Inferior parietal cortex (tissue), 1 donor: ENCODE measurements around the gene DLX4.

Experiments
- DNase-seq: peaks from one replicate; pipeline ENCODE4 v3.0.0-alpha.2; 2016; ENCODE audit errors: extremely low spot score

Gene DLX4

DNA sequence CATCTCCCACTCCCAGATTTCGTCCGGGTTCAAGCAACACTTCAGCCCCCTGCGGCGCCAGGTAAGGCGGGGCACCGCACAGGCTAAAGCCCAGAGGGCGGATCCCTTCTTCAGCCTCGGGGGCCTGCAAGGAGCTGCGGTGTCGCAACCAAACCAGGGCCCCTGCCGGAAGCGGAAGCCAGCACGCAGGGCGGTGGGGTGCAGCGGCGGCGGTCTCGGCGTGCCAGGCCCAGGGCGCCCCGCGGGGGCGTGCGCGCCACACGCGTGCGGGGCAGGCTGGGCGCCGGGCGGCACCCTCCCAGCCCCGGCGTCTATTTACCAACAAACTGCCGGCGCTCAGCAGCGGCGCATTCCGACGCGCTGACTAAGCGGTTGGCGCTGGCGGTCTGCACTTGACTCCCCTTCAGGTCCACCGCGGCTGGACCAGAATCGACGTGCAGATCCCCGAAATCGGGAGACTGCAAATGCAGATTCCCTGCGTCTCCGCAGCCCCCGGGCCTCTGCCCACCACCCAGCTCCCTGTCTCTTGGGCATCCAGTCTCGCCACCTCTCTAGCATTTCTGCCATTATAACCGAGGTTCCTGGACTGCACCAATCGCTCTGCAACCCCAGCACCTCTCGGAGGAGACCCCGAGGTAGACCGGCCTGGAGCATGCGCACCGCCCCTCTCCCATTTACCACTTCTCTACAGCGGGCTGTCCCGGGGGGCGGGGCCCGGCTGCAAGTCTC is 421 bp upstream of the DLX4 start:
- DNase-seq, result no peak

DNA sequence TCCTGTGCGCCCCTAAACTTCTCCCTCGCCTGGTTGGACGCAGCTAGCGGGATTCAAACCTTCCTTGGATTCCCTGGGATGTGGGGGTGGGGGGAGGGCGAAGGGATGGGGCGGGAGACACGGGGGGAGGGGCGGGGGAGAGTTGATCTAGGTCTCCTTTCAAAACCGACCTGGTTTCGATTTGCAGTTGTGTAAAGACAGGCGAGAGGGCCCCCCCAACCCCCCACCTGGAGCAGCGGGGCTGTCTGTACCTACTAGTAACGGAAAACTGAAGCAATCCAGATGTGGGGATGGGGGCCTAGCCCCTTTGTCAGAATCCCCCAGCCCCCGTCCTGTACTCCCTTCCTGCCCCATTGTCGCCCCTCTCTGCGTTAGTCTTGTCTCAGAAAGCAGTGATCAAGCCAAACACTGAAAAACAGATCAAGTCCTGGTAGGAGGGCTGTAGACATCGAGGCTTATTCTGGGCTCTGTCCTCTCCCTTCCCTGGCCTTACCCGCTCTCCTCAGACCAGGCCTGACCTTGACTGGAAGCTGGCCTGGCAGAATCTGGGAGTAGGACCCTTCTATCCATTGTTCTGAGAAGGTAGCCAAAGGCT is 902 bp downstream of the DLX4 start:
- DNase-seq, result no peak

DNA sequence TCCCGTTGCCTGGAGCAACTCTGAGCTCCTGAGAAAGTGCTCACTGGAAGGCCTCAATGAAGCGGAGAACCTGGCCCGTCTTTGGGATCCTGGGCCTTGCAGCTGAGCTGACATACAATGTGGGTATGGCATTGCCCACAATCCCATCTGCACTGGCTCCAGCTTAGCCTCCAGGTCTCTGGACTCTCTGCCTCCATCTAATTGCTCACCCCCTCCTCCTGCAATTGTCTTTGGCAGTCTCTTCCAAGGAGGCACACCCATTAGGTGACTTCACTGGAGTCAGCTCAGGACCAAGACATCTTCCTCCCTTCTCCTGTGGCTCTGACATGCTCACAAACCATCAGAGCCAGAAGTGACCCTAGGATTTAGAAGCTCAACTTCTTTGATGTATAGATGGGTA is 1.5 kb downstream of the DLX4 start:
- DNase-seq, result no peak

DNA sequence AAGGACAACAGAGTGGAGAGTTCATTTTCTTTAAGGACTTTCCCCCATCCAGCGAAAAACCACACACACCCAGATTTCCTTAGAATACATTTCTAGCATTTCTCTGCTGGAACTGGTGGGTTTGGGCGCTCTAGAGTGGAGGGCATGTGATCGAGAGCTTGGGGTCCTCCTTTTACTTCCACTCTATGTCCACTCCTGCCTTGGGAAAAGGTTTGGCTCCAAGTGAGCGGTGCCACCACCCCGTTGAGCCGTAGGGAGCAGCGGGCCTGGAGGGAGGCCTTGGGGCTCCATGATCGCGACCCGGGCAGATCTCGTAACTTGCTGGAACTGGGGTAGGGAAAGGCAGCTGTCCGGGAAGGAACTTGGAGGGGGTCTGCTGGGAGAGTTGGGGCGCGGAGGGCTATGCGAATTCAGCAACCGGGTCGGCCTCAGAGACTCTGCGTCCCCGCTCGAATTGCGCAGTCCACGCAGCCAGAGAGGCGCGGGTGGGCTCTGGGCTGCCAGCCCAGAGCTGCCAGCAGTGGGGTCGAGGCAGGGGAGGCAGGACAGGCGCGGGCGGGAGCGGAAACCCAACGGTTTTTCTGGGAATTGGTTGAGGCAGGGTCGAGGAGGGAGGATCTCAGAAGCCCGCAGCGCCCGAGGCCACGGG is 2.3 kb downstream of the DLX4 start:
- DNase-seq, result no peak

DNA sequence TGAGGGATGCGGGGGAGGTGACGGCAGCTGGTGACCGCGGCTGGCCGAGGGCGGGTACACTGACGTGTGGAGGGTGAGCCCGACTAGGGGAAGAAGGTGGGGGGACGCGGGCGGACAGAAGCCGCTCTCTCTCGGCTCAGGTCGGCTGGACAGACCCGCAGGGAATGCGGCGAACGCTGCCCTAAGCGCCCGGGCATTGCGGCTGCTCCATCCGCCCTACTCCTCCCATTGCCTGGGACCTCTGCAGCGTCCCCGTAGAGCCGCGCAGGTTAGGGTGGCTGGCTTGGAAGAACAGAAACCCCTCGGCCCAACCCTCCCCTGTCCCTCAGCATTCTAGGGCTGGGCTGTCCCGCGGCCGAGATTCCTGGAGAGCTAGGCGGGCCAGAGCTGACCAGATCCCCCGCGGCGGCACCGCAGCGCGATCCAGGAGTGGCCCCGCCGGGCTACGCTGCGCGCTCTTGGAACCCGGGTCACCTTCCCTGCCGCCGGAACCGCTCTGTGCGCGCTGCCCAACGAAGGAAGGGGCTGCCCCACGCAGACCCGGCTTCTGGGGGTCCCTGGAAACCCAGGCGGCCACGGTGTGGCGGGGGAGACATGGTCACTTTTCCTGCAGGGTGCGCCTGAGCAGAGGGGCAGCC is 3.0 kb downstream of the DLX4 start:
- DNase-seq, result no peak

DNA sequence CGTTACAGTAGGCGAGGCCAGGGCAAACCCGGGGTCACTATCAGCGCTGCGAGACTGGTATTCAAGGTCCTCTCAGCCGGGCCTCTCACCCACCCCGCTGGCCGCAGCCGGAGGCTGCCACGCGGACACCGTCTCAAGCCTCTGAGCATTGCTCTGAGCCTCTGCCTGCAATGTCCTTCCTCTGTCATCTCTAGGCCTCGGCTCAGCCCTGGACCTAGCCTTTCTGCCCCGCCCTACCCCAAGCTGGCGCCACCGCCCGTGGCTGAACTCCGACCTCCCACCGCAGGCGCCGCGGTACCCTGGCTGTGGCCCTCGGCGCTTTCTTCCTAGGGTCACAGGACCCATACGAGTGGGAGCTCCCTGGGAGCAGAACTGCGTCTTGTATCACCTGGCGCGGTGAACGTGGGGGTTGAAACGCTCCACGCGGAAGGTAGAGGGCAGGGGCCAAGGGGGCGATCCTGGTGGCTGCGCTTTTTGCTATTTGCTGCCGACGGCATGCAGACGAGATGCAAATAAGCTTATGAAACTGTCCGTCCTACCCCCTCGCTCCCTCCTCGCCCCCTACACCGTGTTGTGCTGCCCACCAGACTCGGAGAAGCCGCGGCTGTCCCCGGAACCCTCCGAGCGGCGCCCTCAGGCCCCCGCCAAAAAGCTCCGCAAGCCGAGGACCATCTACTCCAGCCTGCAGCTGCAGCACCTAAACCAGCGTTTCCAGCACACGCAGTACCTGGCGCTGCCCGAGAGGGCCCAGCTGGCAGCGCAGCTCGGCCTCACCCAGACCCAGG is 3.7 kb downstream of the DLX4 start:
- DNase-seq, result no peak

DNA sequence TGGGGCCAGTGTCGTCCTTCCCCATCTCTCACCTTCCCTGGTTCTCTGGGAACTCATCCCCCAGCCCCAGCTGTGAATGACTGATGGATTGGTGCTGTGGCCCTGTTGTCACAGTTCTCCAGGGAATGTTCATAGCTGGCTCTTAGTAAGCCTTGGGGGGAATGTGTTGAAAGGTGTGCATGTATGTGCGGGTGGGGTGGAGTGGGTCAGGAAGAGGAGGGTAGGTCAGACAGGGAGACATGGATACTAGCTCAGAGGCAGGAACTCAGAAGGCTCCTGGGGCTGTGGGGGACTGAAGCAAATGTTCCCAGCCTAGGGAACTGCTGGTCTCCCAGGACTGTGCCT is 4.3 kb downstream of the DLX4 start:
- no peak for DNase-seq

DNA sequence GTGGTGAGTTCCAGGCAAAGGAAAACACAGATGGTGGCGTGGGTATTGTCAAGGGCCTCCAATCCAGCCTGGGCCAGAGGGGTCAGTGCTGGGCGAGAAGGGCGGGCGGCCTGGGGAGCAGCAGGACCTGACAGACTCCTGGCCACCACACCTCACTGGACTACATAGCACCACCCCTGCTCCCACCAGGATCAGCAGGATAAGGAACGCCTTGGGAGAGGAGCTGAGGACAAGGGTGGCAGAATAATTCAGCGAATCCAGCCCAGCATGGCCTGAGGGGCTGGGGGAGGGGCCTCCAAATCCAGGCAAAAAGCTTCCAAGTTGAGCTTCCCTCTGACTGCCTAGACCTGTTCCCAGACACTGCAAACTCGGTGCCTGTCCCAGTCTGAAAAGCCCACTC is 6.5 kb downstream of the DLX4 start:
- no peak for DNase-seq

DNA sequence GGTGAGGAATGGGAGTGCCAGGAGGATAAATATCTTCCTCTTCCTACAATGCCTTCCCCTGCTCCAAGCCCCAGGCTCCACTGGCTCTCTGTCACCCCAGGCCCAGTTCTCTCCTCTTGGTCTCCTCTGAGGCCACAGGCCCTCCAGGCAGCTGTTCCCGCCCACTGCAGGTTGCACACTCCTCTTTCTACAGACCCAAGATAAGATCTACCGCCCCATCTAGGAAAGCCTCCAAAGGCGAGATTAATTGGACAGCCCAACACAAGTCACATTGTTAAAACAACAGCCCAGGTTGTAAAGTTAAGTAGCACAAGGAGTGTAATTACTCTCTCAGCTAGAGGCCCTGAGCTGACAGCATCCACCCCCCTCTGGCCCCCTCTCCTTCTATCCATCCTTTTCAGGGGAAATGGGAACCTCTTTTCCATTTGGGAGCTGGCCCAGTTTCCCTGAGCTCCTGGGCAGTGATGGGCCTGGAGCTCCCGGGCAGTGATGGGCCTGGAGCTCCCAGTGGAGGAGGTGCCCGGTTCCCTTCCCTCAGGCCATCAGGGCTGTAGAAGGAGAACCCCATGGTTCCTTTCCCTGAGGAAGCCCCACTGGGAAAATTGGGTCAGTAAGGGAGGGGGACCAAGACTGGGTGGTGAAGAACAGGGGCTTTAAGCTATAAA is 7.3 kb downstream of the DLX4 start:
- no peak for DNase-seq

DNA sequence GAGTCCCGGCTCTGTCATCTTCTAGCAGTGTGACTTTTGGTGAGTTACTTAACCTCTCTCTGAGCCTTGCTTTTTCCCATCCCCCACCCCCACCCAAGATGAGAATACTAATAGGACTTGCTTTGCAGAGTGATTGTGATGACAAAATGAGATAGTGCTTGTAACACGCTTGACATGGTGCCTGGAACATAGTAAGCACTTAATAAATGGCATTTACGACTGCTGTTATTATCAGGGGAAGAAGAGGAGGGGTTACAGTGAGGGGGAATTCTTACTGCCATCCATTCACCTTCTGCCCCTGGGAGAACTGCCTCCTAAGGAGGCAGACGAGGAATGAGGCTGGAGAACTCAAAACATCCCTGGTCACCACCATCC is 7.8 kb downstream of the DLX4 start:
- DNase-seq, result no peak

DNA sequence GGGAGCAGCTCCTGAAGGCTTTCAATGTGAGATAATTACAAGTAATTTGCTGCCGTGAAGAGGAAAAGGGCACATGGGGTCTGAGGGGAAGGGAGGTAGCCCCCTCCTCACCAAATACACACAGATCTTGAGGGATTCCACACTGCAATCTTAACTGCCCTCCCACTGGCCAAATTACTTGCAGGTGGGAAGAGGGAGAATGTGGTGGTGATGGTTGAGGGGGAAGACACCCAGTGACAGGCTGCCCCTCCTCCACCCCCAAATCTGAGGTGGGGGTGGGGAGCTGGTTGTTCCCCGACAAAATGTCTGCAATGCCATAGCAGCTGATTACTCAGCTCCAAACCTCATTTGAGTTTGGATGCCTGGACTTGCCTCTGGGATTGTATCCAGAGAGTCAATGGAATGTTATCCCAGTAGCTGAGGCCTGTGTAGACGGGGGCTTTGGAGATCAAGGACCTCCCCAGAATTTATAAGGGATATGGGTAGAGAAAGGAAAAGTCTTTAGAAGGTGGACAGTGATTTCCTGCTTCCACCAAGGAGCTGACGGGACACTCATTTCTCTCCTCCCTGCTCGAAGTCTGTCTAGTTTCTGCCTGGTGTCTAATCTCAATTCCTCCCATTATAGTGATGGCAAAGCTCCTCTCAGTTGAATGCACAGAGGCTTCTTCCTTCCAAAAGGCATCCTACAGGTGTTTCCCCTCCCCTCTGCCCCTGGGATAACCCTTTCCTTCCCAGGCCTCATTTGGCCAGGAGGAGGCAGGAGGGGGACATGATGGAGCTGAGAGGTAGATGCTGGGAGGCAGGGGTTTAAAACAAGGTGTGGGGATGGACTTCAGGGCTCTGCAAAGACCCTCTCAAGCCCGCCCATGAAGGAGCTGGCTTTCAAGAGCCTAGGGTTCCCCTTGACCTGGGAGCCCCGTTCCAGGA is 8.7 kb downstream of the DLX4 start:
- no peak for DNase-seq

DNA sequence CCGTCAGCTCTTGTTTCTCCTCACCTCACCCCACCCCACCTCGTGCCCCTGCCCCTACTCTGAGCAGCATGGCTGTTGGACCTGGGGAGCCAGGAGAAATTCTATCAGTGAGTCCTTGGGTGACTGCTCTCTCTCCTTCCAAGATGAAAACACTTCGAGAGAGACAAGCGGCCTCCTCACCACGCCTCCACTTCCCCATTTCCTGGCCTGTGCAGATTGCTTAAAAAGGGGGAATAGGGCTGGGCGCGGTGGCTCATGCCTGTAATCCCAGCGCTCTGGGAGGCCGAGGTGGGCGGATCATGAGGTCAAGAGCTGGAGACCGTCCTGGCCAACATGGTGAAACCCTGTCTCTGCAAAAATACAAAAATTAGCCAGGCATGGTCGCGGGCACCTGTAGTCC is 9.5 kb downstream of the DLX4 start:
- DNase-seq, result no peak

DNA sequence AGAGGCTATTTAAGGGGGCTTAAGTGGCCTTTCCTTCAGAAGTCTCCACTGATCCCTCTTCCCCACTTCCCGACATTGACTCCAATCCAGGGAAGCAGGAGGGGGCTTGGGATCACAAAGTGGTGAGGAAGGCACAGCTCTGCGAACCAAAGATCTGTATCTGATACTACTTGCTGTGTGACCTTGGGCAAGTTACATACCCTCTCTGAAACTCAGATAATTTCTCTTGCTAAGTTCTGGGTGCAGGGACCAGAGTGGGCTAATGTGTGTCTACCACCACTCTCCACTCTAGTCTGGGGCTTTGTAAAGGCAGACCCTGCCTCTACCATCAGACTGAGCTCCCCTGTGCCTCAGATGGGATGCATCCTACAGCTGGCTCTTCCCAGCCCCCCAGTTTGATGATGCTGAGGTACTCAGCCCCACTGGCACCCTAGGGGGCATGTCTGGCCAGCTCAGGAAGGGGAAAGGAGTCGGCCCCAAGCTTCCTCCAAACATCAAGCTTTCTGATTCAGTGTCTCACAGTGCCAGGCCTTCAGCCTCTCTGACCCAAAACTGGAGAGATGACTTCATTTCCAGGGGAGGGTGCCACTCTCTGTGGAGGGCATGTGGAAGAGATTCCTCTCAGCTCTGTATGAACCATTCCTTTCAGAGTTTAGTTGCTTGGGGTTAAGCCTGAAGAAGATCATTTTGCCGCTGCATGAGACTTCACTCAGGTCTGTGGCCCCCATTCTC is 10.9 kb downstream of the DLX4 start:
- no peak for DNase-seq

DNA sequence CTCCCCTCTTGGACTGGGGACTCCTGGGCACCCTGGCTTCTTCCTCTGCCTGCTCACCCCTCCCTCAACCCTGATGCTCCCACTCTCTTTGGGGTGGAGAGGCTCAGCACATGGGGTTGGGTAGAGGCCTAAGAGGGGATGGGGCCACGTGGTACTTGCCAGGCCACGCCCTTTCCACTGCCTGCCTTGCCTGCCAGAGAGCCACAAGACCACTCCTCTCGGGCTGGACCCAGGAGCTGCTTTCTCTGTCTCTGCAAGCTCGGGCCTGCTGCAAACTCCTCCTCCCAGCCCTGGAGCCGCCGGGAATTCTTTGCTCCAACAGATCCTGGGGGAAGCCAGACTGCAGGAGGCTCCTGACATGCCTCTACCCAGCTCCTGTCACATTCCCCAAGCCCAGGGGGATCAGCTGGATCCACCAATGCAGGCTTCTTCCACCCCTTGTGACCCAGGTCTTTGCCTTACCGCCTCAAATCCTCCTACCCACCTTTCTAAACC is 11.8 kb downstream of the DLX4 start:
- no peak for DNase-seq

DNA sequence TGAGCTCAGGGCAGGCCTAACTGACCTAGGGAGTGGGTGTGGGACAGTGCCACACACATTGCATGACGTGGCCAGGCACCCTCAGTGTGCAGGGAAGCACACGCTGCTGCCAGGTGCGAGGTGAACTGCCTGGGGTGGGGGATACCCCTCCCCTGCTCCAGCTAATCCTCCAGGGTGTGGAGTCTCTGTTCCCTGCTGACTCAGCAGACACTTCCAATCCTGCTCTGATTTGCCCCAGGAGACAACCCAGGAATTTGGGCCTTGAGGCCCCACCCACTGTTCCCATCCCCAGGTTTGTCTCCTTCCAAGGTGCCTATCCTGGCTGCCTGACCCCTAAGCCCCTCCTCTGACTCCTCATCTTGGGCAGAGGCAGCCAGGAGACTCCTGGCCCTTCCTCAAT is 15.3 kb downstream of the DLX4 start:
- DNase-seq, result no peak

DNA sequence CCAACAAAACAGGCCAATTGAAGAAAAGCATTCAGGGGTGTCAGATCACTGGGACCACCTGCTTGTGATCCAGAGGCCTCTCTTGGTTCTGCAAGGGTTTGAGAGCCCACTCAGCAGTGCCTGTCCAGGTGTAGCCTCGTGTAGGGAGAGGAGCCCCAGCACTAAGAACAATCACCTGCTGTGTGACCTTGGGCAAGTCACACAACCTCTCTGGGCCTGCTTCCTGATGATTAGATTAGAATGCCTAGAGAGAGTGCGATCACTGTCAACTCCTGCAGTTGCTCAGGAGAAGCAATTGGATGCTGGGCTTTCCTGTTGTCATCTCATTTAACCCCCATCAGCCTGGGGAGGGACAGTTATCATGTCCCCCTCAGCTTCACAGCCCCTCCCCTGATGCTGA is 15.8 kb downstream of the DLX4 start:
- no peak for DNase-seq

DNA sequence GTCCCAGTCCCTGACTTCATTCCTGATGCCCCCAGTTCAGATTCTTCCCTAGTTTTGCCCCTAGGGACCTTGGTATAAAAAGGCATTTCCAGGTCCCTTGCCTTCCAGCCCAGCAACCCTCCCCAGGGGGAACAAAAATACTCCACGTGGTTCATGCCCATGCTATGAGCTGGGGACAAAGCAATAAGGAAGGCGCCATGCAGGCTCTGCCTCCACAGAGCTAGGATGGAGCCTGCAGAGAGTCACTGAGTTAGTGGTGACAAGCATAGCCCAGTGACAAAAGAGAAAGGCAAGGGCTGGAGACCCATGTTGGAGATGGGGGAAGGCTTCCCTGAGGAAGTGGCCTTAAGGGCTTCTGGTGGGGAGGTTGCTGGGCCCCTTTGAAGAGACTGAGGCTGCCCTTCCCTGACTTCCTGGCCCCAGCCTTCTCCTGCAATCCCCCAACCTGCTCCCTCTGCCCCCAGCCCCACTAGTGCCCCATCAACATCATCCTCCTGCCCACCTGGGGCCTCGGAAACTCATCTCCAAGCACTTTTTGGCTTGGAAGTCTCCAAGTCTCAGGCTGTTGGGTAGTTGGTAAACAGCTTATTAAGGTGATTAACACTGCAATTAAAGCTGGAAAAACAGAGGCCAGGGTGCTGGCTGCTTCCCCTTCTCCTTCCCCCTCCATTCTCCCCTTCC is 16.5 kb downstream of the DLX4 start:
- DNase-seq, result no peak

DNA sequence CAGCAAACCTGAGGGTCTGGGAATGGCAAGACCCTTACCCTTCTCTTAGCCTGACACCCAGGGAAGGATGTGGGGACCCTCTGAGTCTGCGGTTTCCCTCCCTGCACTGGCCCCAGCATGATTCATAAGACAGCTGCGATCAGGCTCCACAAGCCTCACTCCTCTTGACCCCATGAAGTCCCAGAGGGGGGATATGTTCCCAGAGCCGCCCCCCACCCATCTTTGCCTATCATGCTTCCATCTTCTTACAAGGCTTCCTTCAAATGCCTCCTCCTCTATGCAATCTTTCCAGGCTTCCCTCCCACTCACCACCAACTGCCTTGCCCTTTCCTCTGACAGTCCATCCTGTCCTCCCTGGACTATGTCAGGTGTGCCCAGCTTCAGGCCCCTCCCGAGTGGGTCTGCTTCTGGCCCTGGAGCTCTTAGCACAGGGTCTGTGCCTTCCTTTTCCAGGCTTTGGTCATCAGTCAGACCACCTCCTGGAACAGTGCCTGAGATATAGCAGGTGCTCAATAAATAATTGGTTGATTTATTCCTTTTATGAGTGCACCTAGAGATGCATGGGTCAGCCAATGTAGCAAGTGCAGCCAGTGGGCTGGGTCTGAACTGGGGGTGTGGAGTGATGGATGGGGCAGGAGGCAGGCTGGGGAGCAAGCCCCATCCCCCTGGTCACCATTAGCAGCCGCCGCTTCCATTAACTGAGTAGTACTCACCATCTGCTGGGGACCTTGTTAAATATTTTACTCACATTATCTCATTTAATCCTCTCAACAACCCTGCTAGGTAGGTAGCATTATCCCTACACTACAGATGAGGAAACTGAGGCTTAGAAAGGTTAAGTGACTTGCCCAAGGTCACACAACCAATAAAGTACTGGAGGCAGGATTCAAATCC is 17.7 kb downstream of the DLX4 start:
- DNase-seq, result no peak
